GM21423 (cell line): ENCODE measurements around the gene ILK.

Source experiments
- ATAC-seq: cut with Tn5 transposase; IDR thresholded peaks from one replicate; pipeline ENCODE4 v1.9.1; 2021; ENCODE audit warnings: mild to moderate bottlenecking, moderate library complexity; ENCODE audit not compliant: unreplicated experiment

The ILK gene

DNA sequence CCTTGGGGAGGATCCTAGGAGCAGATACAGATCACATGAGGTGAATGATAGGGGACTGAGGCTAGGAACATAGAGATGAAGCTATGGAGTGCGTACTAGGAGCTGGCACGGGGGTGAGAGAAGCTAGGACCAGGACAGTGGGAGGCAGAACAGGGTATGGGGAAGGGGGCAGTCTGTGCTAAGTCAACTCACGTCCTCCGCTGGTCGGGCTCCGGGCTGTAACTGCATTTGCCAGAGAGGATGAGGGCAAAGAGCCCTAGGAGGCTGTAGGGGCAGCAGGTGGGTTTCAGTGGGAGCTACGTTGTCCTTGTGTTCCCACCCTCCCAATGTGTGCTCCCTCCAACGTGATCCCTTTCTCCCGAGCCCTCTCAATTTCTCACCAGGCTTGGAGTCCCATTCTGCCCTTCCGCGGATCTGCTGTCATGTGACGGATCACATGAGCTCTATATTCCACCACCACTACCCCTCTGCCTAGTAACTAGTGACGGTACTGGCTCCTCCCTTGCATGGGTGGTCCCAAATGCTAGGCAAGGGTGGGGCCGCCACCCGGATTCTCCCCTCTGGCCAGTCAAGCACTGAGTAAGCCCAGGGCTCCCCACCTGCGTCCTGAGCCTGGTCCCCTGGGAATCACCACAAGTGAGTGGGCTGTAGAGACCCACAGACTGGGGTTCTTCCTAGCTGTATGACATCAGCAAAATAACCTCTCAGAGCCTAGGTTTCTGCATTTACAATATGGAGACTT is 15.6 kb downstream of the ILK start, which contains the start of gene TPP1:
Gene TPP1 (minus strand): TSS at position 419 of the 742 bp plus-strand sequence. CDS start 22 bp downstream, at position 397.
- ATAC-seq: peak; percentile 99

DNA sequence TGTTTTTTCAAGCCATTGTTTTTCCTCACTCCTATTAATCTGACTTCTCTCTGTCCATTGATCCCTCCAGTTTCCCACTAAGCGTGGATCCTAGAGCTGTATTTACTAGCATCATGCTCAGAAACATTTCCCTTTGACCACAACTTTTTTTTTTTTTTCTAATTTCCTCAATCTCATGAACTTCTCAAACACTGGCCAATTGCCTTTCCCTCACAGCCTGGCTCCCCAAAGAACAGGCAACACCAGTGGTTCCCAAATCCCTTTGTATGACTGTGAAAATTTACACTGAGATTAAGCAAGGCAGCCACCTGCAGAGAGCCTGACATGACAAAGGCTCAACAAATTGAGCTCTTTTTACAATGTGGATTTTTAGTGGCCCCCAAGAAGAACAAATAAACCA is 17.1 kb downstream of the ILK start:
- no peak for ATAC-seq

DNA sequence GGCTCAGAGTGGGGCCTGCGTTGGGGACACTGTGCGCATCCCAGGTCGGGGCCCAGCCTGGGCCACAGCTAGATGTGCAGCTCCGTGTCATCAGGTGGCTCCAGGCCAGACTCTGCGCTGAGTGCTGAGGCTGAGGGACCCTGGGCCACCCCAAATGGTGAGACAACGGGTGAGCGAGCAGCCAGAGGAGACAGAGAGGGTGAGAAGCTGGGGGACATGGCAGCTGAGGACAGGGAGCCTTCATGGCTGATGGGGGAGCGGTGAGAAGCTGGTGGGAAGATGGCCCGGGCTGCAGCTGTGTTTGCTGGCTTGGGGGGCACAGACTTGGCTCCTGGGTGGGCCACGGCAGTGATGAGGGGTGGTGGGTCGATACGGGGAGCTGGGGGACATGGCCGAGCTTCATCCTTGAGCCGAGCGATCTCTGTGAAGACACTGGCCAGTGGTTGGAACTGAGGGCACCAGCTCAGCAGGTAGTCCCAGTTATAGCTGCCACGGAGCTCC is 18.2 kb downstream of the ILK start:
- no peak for ATAC-seq

DNA sequence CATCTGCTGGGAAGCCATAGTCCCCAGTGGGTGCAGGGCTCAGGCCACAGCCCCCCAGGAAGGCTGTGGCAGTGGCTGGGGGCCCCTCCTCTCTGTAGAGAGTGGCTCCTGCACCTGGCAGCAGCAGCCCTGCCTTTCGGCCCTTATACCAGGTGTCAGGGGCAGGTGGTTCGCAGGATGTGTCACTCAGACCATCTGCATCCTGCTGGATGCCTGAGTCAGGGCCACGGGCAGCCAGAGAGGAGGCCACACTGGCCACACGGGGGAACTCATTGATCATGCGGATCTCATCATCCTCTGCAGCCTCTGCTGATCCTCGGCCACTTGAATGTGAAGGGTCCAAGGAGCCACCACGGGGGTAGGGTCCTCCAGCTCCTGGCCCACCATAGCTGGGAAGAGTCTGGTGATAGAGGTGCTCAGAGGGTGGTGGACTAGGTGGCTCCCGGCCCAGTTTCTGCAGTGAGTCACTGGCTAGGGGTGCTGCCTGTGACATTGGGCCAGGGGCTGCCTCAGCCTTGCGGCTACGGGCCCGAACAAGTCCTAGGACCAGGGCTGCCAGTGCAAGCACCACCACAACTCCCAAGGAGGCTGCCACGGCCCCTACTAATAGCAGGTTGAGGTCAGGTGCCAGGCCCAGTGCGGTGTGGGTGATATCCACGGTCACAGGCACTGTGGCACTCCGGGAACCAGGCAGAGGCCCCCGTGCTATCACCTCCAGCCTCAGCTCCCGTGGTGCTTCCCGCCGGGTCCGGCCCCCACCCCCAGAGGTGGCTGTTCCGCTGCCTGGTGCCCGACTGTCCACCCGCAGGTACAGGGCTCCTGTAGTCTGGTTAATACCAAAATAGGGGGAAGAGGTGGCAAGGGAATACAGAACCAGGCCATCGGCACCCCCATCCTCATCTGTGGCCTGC is 18.9 kb downstream of the ILK start:
- ATAC-seq: no peak

DNA sequence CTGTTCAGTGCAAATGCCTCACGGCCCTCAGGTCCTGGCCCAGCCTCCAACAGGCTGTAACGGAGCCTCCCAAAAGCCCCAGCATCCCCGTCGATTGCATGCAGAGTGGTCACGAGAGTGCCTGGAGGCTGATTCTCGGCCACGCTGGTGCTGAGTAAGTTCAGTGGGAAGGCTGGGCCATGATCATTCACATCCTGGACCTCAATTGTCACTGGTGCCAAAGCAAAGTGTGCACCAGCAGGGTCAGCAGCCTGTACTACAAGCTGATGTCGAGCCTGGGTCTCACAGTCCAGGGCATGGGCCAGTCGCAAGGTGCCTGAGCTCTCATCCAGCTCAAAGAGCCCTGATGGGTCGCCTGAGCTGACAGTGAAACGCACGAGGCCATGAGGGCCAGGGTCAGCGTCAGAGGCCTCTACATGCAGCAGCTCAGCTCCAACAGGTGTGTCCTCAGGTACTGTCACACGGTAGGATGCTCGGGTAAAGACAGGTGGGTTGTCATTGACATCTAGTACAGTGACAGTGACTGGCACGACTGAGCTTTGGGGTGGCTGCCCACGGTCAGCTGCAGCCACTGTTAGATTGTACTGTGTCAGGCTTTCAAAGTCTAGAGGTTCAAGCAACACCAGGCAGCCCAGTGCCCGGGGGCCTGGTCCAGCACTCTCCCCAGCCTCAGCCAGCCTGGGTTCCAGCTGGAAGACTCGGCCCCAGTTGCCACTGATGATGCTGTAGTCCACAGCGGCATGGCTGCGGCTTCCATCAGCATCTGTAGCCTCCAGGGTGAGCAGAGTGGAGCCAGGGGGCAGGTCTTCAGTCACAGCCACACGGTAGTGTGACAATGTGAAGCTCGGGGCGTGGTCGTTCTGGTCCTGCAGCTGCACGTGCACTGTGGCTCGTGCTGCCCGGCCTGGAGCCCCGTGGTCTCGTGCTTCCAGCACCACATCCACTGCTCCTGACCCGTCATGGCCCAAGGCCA is 20.1 kb downstream of the ILK start:
- ATAC-seq: no peak

DNA sequence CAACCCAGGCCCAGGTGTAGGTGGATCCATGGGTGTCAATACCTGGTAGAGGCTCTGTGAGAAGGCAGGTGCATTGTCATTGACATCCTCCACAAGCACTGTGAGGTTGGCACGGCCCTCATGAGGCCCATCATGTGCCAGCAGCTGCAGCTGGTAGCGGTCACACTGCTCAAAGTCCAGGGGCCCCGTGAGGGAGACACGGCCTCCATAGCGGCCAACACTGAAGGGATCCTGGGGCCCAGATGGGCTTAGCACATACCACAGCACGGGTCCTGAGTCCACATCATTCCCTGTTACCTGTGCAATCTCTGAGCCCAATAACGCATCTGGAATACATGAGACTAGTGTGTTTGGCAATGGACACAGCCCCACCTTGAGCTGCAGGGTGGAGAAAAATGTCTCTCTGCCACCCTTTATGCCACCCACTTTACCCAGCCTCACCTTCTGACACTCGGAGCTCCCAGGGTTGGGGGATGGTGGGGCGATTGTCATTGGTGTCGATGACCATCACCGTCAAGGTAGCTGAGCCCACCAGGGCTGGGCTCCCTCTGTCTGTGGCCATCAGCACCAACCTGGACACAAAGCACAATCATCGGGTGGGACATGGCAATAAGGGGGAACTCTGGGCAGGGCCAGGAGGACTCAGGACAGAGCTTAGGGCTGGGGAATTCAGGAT is 21.7 kb downstream of the ILK start:
- no peak for ATAC-seq

DNA sequence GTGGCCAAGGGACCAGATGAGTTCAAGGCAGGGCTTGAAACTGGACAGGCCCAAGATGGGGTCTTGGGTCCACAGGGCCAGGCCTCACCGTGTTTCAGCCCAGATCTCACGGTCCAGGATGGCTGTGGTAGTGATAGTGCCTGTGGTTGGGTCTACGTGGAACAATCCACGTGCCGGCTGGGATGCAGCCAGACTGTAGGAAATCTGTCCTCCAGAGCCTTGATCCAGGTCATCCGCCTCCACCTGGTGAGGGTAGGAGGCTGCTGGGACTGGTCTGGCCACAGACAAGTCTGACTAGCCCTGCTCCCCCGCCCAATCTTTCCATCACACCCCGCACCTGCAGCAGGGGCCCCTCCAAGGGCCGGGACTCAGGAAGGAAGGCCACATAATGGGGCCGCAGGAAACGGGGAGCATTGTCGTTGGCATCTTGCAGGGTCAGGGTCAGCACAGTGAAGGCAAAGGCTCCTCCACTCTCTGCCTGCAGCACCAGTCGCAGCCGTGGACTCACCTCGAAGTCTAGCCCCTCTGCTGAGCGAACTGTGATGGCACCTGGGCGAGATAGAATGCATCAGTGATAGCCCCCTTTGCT is 22.4 kb downstream of the ILK start:
- no peak for ATAC-seq

DNA sequence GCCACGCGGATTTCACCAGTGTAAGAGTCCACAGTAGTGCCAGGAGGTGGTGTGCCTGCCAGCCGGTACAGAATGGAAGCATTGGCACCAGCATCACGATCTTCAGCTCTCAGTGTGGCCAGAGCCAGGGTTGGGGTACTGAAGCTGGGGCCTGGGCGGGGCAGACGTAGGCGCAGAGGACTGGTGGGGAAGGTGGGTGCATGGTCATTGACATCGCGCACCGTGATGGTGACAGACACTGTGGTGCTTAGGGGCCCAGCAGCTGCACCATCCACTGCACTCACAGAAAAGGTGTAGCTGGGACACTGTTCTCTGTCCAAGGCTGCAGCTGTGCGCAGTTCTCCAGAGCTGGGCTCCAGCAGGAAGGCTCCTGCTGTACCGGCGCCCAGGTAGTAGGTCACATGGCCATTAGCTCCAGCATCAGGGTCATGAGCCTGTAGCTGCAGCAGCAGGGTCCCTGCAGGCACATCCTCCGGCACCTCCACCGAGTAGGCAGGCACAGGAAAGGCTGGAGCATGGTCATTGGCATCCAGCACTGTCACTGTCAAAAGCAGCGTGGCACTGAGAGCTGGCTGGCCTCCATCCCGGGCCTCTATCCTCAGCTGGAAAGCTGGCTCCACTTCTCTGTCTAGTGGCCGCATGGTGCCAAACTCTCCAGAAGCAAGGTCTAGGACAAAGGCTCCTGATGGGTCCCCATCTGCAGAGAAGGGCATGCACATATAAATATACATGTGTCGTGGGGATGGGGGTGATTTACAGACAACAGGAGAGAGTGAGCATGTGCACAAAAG is 23.6 kb downstream of the ILK start:
- ATAC-seq: peak; percentile 5

DNA sequence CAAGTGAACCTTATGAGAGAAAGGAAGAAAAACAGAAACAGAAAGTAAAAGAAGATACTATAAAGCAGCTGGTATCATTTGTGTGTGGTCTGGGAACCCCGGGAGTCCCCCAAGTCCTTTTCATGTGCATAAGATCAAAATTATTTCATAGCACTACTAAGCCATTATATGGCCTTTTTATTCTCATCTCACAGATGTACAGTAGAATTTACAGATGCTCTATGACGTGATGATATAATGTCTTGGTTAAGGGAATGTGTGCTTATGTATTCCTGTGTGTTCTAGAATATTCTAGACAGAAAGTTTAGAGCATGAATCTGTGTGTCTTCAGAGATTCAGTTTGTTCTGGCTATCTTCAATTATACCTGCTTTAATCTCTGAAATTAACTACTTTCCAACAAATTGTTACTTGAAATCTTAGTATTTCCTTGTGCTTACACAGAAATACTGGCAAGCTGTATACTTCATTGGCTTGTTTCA is 24.2 kb downstream of the ILK start:
- peak; percentile 65 for ATAC-seq

DNA sequence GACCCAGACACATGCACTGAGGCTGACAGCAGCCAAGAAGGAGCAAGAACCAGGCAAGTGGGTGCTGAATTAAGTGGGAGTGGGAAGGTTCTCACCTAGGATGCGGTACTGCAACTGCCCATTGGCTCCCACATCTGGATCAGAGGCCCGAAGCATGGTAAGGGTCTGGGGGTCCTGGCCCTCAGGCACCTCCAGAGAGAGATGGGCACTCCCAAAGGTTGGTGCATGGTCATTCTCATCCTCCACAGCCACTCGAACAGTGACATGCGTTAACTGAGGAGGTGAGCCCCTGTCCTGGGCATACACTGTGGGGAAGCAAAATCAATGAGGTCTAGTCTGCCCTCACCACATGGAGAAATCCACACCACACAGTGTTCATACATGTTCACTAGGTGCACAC is 25.0 kb downstream of the ILK start:
- ATAC-seq: no peak

DNA sequence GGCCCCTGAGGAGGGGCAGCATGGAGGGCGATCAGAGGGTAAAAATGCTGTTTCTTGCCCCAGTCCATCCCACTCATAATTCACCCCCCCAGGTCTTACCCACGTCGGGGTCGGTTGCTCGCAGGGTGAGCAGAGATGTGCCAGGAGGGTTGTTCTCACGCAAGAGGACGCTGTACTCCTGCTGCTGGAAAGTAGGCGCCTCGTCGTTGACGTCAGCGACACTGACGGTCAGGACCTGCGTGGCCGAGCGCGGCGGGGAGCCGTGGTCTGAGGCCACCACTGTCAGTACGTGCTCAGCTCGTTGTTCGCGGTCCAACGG is 26.0 kb downstream of the ILK start:
- ATAC-seq: no peak

DNA sequence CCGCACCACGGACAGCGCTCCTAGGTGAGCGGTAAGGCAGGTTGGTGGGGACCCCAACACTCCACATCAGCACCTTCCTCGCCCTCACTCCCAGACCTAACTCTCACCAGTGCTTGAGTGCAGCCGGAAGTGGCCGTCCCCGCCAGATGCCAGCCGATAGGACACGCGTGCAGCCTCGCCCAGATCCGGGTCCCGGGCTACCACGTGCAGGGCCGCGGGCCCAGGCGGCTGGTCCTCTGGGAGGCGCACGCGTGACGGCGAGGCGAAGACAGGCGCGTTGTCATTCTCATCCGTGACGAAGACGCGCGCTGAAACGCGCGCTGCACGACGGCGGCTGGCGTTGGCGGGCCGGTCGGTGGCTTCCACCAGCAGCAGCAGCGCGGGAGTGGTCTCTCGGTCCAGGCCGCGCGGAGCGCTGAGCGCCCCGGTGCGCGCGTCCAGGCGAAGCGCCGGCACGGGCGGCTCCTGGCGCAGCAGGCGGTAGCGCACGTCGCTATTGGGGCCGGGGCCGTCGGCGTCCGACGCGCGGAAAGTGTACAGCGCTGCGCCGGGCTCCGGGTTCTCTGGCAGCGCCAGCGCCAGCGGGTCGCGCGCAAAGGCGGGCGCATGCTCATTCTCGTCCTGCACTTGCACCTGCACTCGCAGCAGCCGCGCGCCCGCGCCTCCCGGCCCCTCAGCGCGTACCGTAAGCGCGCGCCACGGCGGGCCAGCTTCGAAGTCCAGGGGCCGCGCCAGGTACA is 26.5 kb downstream of the ILK start:
- ATAC-seq: no peak

DNA sequence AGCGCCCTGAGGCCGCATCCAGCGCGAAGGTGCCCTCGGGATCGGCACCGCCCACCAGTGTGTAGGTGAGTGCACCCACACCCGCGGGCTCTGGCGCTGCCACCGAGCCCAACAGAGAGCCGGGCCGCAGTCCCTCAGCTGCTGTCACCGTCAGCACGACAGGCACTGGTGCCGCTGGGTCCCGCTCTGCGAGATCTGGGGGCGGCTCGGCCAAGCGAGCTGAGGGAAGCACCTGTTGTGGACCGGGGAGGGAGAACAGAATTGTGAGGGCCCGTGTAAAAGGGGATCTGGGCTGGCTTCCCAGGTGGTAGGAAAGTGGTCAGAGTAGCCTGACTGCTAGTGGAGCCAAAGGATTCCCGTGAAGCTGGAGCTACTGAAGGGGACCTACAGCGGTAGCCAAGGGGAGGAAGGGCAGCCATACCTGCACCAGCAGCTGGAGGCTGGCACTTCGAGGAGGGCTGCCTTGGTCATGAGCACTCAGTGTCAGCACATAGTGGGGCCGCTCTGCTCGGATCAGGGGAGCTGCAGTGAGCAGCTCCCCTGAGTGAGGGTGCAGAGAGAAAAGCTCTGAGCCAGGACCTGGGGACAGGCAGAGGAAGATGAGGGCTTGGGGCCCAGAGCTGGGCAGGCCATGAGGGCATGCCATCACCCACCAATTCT is 27.2 kb downstream of the ILK start:
- ATAC-seq: no peak

DNA sequence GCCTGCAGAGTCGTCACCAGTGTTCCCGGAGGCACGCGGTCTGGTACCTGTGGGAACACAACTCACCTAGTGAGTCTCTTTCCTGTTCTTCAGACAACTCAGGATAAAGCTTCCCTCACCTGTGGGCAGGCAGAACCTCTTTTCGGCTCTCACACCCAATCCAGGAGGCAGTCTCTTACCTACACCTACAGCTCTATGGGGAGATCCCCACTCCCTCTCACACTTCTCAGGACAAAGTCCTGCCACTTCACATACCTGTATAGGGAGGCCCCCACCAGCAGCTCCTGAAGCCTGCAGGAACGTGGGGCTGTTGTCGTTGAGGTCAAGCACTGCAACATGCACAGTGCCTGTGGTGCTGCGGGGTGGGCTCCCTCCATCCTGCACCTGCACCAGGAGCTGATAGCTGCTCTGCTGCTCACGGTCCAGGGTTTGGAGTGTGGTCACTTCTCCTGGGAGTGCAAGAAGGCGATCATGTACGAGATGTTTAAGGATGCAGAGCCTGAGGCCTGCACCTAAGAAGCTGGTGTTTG is 27.9 kb downstream of the ILK start:
- ATAC-seq: no peak

DNA sequence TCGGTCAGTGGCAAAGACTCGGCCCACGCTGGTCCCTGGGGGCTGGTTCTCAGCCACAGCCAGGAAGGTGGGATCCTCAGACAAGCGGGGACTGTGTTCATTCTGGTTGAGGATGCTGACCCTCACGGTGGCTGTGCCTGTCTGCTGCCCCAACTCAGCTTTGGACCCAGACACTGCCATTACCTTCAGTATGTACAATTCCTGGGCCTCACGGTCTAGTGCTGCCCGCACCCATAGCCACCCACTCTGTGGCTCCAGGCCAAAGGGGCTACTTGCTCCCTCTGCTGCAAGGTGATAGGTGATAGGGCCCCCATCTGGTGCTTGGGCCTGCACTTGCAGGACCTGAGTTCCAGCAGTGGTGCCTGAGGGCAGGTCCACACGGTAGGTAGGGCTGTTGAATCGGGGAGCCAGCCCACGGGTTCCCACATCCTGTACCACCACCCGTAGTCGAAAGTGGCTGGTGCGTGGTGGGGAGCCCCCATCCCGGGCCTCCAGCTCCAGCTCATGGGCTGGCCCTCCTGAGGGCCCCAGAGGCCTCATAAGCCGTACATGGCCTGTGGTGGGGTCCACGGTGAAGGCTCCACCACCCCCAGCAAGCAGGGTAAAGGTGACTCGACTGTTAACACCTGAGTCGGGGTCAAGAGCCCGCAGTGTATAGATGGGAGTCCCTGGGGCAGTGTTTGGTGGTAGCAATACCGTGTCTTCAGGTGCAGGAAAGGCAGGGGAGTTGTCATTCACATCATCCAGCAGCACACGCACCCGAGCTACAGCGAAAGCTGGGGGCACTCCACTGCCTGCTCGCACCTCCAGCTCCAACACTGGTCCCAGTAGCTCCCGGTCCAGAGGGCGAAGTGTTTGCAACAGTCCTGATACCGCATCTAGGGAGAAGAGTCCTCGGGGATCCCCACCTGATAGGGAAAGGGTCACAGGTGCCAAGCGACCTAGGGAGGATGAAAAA is 28.8 kb downstream of the ILK start:
- no peak for ATAC-seq
